ENCODE data around the gene AMPD3.
A peak's percentile ranks its signal among the peaks of the same experiment; 100 is the strongest.

The AMPD3 gene

GRCh38 chr11:10483584-10483983 lies 28.5 kb downstream of the AMPD3 start:
- no peak for TF ChIP-seq CTCF (IDR thresholded peaks at IDR 0.05)
- H3K4me3 ChIP-seq = no peak overlapping the region
- no peak overlapping the region for H3K27ac ChIP-seq
- DNase-seq (ENCODE audit: low spot score) = no peak

- Histone ChIP-seq H3K4me3 (no peak overlapping the region), H3K27ac (no peak overlapping the region)
- TF ChIP-seq CTCF (IDR thresholded peaks at IDR 0.05) = no peak
- peak; percentile 57 for DNase-seq (ENCODE audit: low spot score)
These were observed 29.6 kb downstream of the AMPD3 start for GRCh38 chr11:10484461-10485180.

GRCh38 chr11:10485646-10486045 lies 30.6 kb downstream of the AMPD3 start:
- no peak for TF ChIP-seq CTCF (IDR thresholded peaks at IDR 0.05)
- no peak overlapping the region for H3K27ac ChIP-seq
- DNase-seq (ENCODE audit: low spot score) = peak; percentile 60
- H3K4me3 ChIP-seq = no peak overlapping the region

GRCh38 chr11:10486161-10486840 lies 31.2 kb downstream of the AMPD3 start:
- Histone ChIP-seq H3K4me3 (no peak overlapping the region), H3K27ac (no peak overlapping the region)
- TF ChIP-seq CTCF (IDR thresholded peaks at IDR 0.05) = no peak
- peak; percentile 64 for DNase-seq (ENCODE audit: low spot score)

GRCh38 chr11:10487002-10487647 lies 32.1 kb downstream of the AMPD3 start:
- no peak overlapping the region for H3K4me3 ChIP-seq
- H3K27ac ChIP-seq = no peak overlapping the region
- peak; percentile 54 for DNase-seq (ENCODE audit: low spot score)
- TF ChIP-seq CTCF (IDR thresholded peaks at IDR 0.05) = no peak

- peak; percentile 57 for DNase-seq (ENCODE audit: low spot score)
- H3K27ac ChIP-seq = no peak overlapping the region
These were observed 33.3 kb downstream of the AMPD3 start for GRCh38 chr11:10488121-10488933.

More at GRCh38 chr11:10488121-10488933, 33.3 kb downstream of the AMPD3 start:
- no peak overlapping the region for H3K4me3 ChIP-seq
- no peak for TF ChIP-seq CTCF (IDR thresholded peaks at IDR 0.05)
